K562 (cell line): ENCODE data around the gene SRCAP. TPM values are rescaled to one million over a fixed set of nuclear protein-coding genes. Genes with fewer than 3 reads are reported as not detected.
A peak's percentile ranks its signal among the peaks of the same experiment; 100 is the strongest.

Experiments used
- C11orf30 ChIP-seq: fragments of 450-650 bp; IDR thresholded peaks from 2 replicates; pipeline ENCODE4 v1.6.1; 2016; ENCODE audit warnings: low read depth, mild to moderate bottlenecking
- E2F5 ChIP-seq: sonication (generic); formaldehyde crosslinking; IDR thresholded peaks from 2 replicates; pipeline ENCODE4 v1.8.0; 2022; ENCODE audit warnings: mild to moderate bottlenecking, missing genetic modification reagents
- EP400 ChIP-seq: fragments of 450-650 bp; IDR thresholded peaks from 2 replicates; pipeline ENCODE4 v1.6.1; 2017; ENCODE audit warnings: antibody characterized with exemption, mild to moderate bottlenecking, moderate library complexity
- HMG20B ChIP-seq: fragments of 250-450 bp; sonication (Bioruptor Pico); IDR thresholded peaks from 2 replicates; pipeline ENCODE4 v1.5.0; 2021; ENCODE audit warnings: mild to moderate bottlenecking
- HNRNPLL ChIP-seq: fragments of 200-400 bp; formaldehyde crosslinking; IDR thresholded peaks from 2 replicates; pipeline ENCODE4 v1.6.1; 2017; ENCODE audit warnings: low read length, low read depth, mild to moderate bottlenecking; ENCODE audit not compliant: poor library complexity, severe bottlenecking
- HNRNPUL1 ChIP-seq: fragments of 200-400 bp; formaldehyde crosslinking; IDR thresholded peaks from 2 replicates; pipeline ENCODE4 v1.6.1; 2017; ENCODE audit warnings: low read length
- LCOR ChIP-seq: sonication (generic); formaldehyde crosslinking; IDR thresholded peaks from 2 replicates; pipeline ENCODE4 v1.8.0; 2022; ENCODE audit warnings: mild to moderate bottlenecking, missing genetic modification reagents
- MCM2 ChIP-seq: fragments of 450-650 bp; IDR thresholded peaks from 2 replicates; pipeline ENCODE4 v1.6.1; 2017; ENCODE audit warnings: low read depth, mild to moderate bottlenecking
- NFIC ChIP-seq: fragments of 450-650 bp; IDR thresholded peaks from 2 replicates; pipeline ENCODE4 v1.6.1; 2017; ENCODE audit warnings: mild to moderate bottlenecking, inconsistent platforms
- PURB ChIP-seq: sonication (generic); formaldehyde crosslinking; IDR thresholded peaks from 2 replicates; pipeline ENCODE4 v1.9.0; 2021; ENCODE audit warnings: low read depth, mild to moderate bottlenecking, missing genetic modification reagents
- RNF2 ChIP-seq: sonication (generic); IDR thresholded peaks from 2 replicates; pipeline ENCODE4 v1.6.1; 2016
- RUNX1 ChIP-seq: sonication (generic); IDR thresholded peaks from 2 replicates; pipeline ENCODE4 v1.6.1; 2016; ENCODE audit warnings: antibody characterized with exemption, low read depth
- SAP30 ChIP-seq: fragments of 200-600 bp; sonication (generic); IDR thresholded peaks from 2 replicates; pipeline ENCODE4 v1.6.1; 2012; ENCODE audit warnings: borderline replicate concordance, low read depth, mild to moderate bottlenecking, moderate library complexity, low read length, control low read depth, inconsistent platforms; ENCODE audit not compliant: insufficient read depth, poor library complexity, severe bottlenecking
- STAG1 ChIP-seq: sonication (generic); formaldehyde crosslinking; IDR thresholded peaks from 2 replicates; pipeline ENCODE4 v1.5.0; 2020; ENCODE audit warnings: missing genetic modification reagents, borderline replicate concordance
- WHSC1 ChIP-seq: IDR thresholded peaks from one replicate; pipeline ENCODE4 v1.6.1; 2012; ENCODE audit warnings: low read length, control low read depth, inconsistent platforms
- XRCC5 ChIP-seq: fragments of 200-400 bp; formaldehyde crosslinking; IDR thresholded peaks from 2 replicates; pipeline ENCODE4 v1.6.1; 2017; ENCODE audit warnings: low read depth, mild to moderate bottlenecking, low read length
- ZNF699 ChIP-seq: fragments of 250-450 bp; sonication (Bioruptor Pico); IDR thresholded peaks from 2 replicates; pipeline ENCODE4 v1.8.0; 2021; ENCODE audit warnings: mild to moderate bottlenecking, moderate library complexity; ENCODE audit not compliant: insufficient replicate concordance
- ZNF780A ChIP-seq: fragments of 250-450 bp; sonication (Bioruptor Pico); IDR thresholded peaks from 2 replicates; pipeline ENCODE4 v1.5.0; 2021; ENCODE audit warnings: mild to moderate bottlenecking
- polyA plus RNA-seq, 8 experiments: library from polyadenylated mRNA; depleted of rRNA in 4 of 8; stranded (reverse) in 5 of 8; unstranded in 3 of 8; fragments of >200 nt; fragmentation: Nextera tagmentation in 2 of 8; fragmentation: Illumina TruSeq in 1 of 8; extraction: Ambion mirVana in 2 of 8; extraction: Trizol in 1 of 8; gene quantifications; 2 replicates each; pipeline versions ENCODE4 v1.2.1 to v1.2.3, GENCODE V29; 2011 to 2014; ENCODE audit warnings: inconsistent platforms in 1 of 8, missing spikeins in 1 of 8
- total RNA-seq, 7 experiments: library from RNA; depleted of rRNA in 6 of 7; stranded (reverse); fragments of >200 nt in 6 of 7; fragmentation: Illumina TruSeq in 2 of 7; extraction: Trizol in 2 of 7; gene quantifications; 2 replicates each; pipeline versions ENCODE4 v1.2.1 to v1.2.3, GENCODE V29; 2011 to 2021; ENCODE audit warnings: low replicate concordance in 1 of 7
- TF ChIP-seq, protein P1 (sequence below): sonication (generic); formaldehyde crosslinking; IDR thresholded peaks from 2 replicates; pipeline ENCODE4 v1.8.0; 2022; ENCODE audit warnings: mild to moderate bottlenecking, missing genetic modification reagents

Gene SRCAP
- total and polyA plus RNA-seq, 9 of the 15 experiments (the other 6 are each of a cell fraction or from before 2014, with no cell fraction given), result 0.21 to 62.6 (median 5.8) TPM

DNA sequence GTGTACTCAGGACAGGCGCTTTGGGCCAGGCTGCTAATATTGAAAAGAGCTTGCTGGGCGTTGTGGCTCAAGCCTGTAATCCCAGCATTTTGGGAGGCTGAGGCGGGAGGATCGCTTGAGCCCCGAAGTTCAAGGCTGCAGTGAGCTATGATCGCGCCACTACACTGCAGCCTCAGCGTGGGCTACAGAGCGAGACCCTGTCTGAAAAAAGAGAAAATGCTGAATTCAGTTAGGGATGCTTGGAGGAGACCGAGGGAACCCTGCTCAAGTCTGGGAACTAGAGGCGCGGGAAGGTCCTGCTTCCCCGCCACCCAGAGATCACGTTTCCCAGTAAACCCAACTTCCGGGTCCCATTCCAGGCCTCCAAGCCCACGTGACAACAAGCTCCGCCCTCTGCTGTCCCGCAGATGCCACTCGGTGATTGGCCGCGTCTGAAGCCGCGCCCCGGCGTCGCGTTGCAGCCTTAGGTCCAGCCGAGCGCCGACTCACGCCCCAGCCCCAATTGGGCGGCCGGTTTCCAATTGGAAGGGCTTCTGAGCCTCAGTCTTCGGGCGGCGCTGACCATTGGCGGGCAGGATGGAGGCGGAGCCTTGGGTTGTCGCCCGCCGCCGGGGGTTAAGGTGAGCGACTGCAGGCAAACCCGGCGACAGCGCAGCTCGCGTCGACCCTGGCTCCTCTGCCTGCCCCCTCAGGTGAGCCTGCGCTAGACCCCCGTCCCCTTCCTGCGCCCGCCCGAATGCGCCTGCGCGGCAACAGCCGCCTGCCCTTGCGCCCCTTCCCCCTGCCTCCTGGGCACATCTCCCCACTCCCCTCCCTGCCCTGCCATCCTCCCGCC is 49.0 kb downstream of the SRCAP start, which contains the start of gene PHKG2 (continued):
- TF ChIP-seq C11orf30, result peak; percentile 84
- no peak for TF ChIP-seq STAG1 (CRISPR knock-in tag)
- TF ChIP-seq ZNF699 (CRISPR knock-in tag), result no peak
- TF ChIP-seq NFIC, result no peak
- 0 out of 2 replicates have a peak, but pooled peaks have one; percentile 28 for TF ChIP-seq E2F5 (CRISPR knock-in tag)
- TF ChIP-seq, protein P1, sequence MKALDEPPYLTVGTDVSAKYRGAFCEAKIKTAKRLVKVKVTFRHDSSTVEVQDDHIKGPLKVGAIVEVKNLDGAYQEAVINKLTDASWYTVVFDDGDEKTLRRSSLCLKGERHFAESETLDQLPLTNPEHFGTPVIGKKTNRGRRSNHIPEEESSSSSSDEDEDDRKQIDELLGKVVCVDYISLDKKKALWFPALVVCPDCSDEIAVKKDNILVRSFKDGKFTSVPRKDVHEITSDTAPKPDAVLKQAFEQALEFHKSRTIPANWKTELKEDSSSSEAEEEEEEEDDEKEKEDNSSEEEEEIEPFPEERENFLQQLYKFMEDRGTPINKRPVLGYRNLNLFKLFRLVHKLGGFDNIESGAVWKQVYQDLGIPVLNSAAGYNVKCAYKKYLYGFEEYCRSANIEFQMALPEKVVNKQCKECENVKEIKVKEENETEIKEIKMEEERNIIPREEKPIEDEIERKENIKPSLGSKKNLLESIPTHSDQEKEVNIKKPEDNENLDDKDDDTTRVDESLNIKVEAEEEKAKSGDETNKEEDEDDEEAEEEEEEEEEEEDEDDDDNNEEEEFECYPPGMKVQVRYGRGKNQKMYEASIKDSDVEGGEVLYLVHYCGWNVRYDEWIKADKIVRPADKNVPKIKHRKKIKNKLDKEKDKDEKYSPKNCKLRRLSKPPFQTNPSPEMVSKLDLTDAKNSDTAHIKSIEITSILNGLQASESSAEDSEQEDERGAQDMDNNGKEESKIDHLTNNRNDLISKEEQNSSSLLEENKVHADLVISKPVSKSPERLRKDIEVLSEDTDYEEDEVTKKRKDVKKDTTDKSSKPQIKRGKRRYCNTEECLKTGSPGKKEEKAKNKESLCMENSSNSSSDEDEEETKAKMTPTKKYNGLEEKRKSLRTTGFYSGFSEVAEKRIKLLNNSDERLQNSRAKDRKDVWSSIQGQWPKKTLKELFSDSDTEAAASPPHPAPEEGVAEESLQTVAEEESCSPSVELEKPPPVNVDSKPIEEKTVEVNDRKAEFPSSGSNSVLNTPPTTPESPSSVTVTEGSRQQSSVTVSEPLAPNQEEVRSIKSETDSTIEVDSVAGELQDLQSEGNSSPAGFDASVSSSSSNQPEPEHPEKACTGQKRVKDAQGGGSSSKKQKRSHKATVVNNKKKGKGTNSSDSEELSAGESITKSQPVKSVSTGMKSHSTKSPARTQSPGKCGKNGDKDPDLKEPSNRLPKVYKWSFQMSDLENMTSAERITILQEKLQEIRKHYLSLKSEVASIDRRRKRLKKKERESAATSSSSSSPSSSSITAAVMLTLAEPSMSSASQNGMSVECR, result peak; percentile 56
- no peak for TF ChIP-seq PURB (CRISPR knock-in tag)
- TF ChIP-seq HNRNPLL, result peak; percentile 50
- no peak for TF ChIP-seq MCM2
- no peak for TF ChIP-seq HMG20B (CRISPR knock-in tag)
- no peak for TF ChIP-seq ZNF780A (CRISPR knock-in tag)
- no peak for TF ChIP-seq RNF2
- peak; percentile 86 for TF ChIP-seq EP400
- peak; percentile 41; the same call in 1 of the 2 replicates for TF ChIP-seq XRCC5
- TF ChIP-seq RUNX1, result 0 out of 2 replicates have a peak, but pooled peaks have one; percentile 11
- TF ChIP-seq WHSC1, result no peak
- TF ChIP-seq HNRNPUL1, result no peak
- TF ChIP-seq SAP30, result peak; percentile 71
- TF ChIP-seq LCOR (CRISPR knock-in tag), result peak; percentile 96
